Activated T-cell treated with anti-CD3 and anti-CD28 coated beads, Interleukin-2, amount 50 U/mL, for 24 hours (primary cell): ENCODE results near the gene MIP.
"Not testable (repeated sequence)": the region's sequence is repeated elsewhere in the genome, so short reads cannot be mapped to it uniquely, and the experiment has no call there.

Source experiments
- DNase-seq: peaks from one replicate; pipeline ENCODE4 v3.0.0-alpha.2; 2020
- H3K27ac Mint-ChIP-seq: 2 replicates; pipeline ENCODE4 v1.8.0; 2020; ENCODE audit warnings: mild to moderate bottlenecking, mixed read lengths
- H3K27me3 Mint-ChIP-seq: 2 replicates; pipeline ENCODE4 v1.8.0; 2020; ENCODE audit warnings: mixed read lengths
- H3K36me3 Mint-ChIP-seq: 2 replicates; pipeline ENCODE4 v1.8.0; 2020; ENCODE audit warnings: low read depth, mixed read lengths
- H3K4me1 Mint-ChIP-seq: 2 replicates; pipeline ENCODE4 v1.8.0; 2020; ENCODE audit warnings: low read depth, mixed read lengths
- H3K4me3 Mint-ChIP-seq: 2 replicates; pipeline ENCODE4 v1.8.0; 2020; ENCODE audit warnings: mild to moderate bottlenecking, moderate library complexity, mixed read lengths
- H3K9me3 Mint-ChIP-seq: 2 replicates; pipeline ENCODE4 v1.8.0; 2020; ENCODE audit warnings: mixed read lengths

Gene MIP

DNA sequence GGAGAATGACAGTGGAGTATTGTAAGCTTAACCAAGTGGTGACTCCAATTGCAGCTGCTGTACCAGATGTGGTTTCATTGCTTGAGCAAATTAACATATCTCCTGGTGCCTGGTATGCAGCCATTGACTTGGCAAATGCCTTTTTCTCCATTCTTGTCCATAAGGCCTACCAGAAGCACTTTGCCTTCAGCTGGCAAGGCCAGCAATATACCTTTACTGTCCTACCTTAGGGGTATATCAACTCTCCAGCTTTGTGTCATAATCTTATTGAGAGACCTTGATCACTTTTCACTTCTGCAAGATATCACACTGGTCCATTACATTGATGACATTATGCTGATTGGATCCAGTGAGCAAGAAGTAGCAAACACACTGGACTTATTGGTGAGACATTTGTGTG lies 52.8 kb downstream of the MIP start:
- not testable (repeated sequence) for H3K4me1 Mint-ChIP-seq, H3K4me3 Mint-ChIP-seq, H3K27me3 Mint-ChIP-seq, H3K27ac Mint-ChIP-seq, DNase-seq, H3K36me3 Mint-ChIP-seq
- H3K9me3 Mint-ChIP-seq: peaks cover 17% of the 10 kb centered on the region

DNA sequence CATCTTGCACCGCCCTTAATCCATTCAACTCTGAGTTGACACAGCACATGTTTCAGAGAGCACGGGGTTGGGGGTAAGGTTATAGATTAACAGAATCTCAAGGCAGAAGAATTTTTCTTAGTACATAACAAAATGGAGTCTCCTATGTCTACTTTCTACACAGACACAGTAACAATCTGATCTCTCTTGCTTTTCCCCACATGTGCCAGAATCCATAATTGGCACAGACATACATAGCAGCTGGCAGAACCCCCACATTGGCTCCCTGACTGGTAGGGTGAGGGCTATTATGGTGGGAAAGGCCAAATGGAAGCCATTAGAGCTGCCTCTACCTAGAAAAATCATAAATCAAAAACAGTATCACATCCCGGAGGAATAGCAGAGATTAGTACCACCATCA lies 53.3 kb downstream of the MIP start:
- H3K9me3 Mint-ChIP-seq: peaks cover 17% of the 10 kb centered on the region
- not testable (repeated sequence) for H3K27me3 Mint-ChIP-seq, H3K4me3 Mint-ChIP-seq, H3K36me3 Mint-ChIP-seq, H3K27ac Mint-ChIP-seq, DNase-seq, H3K4me1 Mint-ChIP-seq
